MCF 10A (cell line): Measurements from ENCODE around the gene TBRG4. TPM values are rescaled to one million over a fixed set of nuclear protein-coding genes. Genes with fewer than 3 reads are reported as not detected.

Experiments
- BruUV-seq: library from RNA; stranded (reverse); fragments of 400-500 nt; replicated peaks from 2 replicates; lab custom pipeline; 2021; lab: Mats Ljungman, UMichigan
- CTCF ChIA-PET: fragments of 300-600 bp; sonication (Branson Sonifier 250); formaldehyde crosslinking; extraction: SDS; loops from one replicate; lab custom pipeline; 2021; ENCODE audit warnings: antibody characterized with exemption, inconsistent platforms; lab: Yijun Ruan, JAX
- POLR2A ChIA-PET: fragments of 300-600, 350-650 bp; sonication (Branson Sonifier 250); formaldehyde crosslinking; extraction: SDS; loops from one replicate; lab custom pipeline; 2020; ENCODE audit warnings: antibody characterized with exemption, inconsistent platforms; lab: Yijun Ruan, JAX
- DNase-seq: peaks from one replicate; pipeline ENCODE4 v3.0.0-alpha.2; 2018; ENCODE audit not compliant: unreplicated experiment
- H3K27ac Mint-ChIP-seq: one replicate; pipeline ENCODE4 v1.8.0; 2022; ENCODE audit warnings: mild to moderate bottlenecking, low read depth, mixed read lengths; ENCODE audit not compliant: unreplicated experiment
- H3K27me3 Mint-ChIP-seq: one replicate; pipeline ENCODE4 v1.8.0; 2022; ENCODE audit warnings: mixed read lengths; ENCODE audit not compliant: insufficient read depth, unreplicated experiment
- H3K36me3 Mint-ChIP-seq: one replicate; pipeline ENCODE4 v1.8.0; 2022; ENCODE audit warnings: mild to moderate bottlenecking, moderate library complexity, mixed read lengths; ENCODE audit not compliant: insufficient read depth, unreplicated experiment
- H3K4me1 Mint-ChIP-seq: one replicate; pipeline ENCODE4 v1.8.0; 2022; ENCODE audit warnings: mixed read lengths; ENCODE audit not compliant: insufficient read depth, unreplicated experiment
- H3K4me3 Mint-ChIP-seq: one replicate; pipeline ENCODE4 v1.8.0; 2022; ENCODE audit warnings: mild to moderate bottlenecking, moderate library complexity, mixed read lengths; ENCODE audit not compliant: unreplicated experiment
- H3K9me3 Mint-ChIP-seq: one replicate; pipeline ENCODE4 v1.8.0; 2022; ENCODE audit warnings: mixed read lengths; ENCODE audit not compliant: unreplicated experiment
- intact Hi-C: fragments of 100-400 bp; cut with micrococcal nuclease; formaldehyde crosslinking; loops from 2 replicates; pipeline ENCODE4 v1.14.1; 2022
- total RNA-seq: library from RNA; stranded (reverse); gene quantifications from 2 replicates; pipeline ENCODE4 v1.2.3, GENCODE V29; 2022
- TF ChIP-seq, protein P1 (sequence below): fragments of 200-600 bp; IDR thresholded peaks from one replicate; pipeline ENCODE4 v1.8.0; 2022; ENCODE audit warnings: antibody characterized with exemption, mild to moderate bottlenecking; ENCODE audit not compliant: unreplicated experiment

The TBRG4 gene
- total RNA-seq, 1 experiment from 2014 or later: 85.7 TPM

- CTCF ChIA-PET: interaction anchor here (0.5 kb wide), 1 partner anchor 254 kb away, joined by 3 read pairs; no protein-coding TSS in a partner anchor
- Mint-ChIP-seq H3K4me1 (peaks cover 5% of the 10 kb centered on the region), H3K27me3 (no peaks in the 10 kb centered on the region), H3K4me3 (no peak overlapping the region), H3K27ac (no peak overlapping the region), H3K9me3 (no peaks in the 10 kb centered on the region), H3K36me3 (no peaks in the 10 kb centered on the region)
- DNase-seq: no peak
- POLR2A ChIA-PET: interaction anchor here (0.6 kb wide), 1 partner anchor 8 kb away, joined by 3 read pairs; no protein-coding TSS in a partner anchor
- no TSS peak for BruUV-seq
- intact Hi-C loops: no loop called here
- TF ChIP-seq, protein P1, sequence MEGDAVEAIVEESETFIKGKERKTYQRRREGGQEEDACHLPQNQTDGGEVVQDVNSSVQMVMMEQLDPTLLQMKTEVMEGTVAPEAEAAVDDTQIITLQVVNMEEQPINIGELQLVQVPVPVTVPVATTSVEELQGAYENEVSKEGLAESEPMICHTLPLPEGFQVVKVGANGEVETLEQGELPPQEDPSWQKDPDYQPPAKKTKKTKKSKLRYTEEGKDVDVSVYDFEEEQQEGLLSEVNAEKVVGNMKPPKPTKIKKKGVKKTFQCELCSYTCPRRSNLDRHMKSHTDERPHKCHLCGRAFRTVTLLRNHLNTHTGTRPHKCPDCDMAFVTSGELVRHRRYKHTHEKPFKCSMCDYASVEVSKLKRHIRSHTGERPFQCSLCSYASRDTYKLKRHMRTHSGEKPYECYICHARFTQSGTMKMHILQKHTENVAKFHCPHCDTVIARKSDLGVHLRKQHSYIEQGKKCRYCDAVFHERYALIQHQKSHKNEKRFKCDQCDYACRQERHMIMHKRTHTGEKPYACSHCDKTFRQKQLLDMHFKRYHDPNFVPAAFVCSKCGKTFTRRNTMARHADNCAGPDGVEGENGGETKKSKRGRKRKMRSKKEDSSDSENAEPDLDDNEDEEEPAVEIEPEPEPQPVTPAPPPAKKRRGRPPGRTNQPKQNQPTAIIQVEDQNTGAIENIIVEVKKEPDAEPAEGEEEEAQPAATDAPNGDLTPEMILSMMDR: no peak
Measured at GRCh38 chr7:45082031-45082830, 29.3 kb downstream of the TBRG4 start.

DNA sequence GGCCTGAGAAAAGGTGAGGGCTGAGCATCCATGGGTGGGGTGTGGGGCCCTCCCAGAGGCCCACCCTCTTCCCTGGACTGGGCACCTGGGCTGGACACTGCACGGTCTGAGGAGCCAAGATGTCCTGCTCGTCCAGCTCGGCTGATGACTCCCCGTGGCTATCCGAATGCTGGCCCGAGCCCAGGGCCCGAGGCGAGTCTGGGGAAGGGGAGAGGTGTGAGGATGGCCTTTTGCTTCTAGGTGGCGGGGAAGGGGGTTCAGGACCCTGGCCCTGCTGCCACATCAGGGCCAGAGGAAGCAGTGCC lies 29.9 kb downstream of the TBRG4 start:
- intact Hi-C loops: no loop called here
- H3K36me3 Mint-ChIP-seq: peaks cover under 1% of the 10 kb centered on the region

DNA sequence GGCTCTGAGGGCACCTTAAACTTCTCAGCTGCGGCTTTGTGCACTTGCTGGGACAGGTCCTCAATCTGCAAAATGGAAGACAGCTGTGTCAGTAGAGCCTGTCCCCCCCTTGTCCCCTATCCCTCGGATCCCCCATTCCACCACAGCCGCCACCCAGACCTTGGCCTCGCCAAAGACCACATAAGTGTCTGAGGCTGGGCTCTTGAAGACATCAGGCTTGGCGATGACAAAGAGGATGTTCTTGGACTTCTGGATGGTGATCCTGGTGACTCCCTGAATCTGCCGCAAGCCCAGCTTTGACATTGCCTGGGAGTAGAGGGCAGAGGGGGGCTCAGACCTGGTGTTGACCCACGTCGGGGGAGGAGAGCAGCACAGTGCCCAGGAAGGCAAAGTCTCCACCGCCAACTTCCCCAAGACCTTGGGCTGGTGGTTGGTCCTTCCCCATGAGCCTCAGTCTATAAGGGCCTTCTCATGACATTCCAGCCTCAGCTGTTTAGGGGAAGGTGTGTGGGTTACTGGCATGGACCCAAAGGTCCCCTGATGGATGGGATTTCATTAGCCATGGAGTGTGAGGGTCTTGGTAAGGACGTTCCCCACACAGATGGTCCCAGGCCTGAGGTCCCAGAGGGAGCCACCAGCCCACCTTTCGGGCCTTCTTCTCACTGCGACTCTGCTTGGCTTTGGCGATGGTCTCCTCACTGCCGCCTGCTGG lies 30.4 kb downstream of the TBRG4 start:
- POLR2A ChIA-PET: interaction anchor here (0.6 kb wide), 1 partner anchor 7 kb away, joined by 3 read pairs; no protein-coding TSS in a partner anchor
- TF ChIP-seq, protein P1: no peak
- H3K36me3 Mint-ChIP-seq: peaks cover 5% of the 10 kb centered on the region
- H3K4me1 Mint-ChIP-seq: peaks cover 5% of the 10 kb centered on the region
- DNase-seq: no peak
- no peak overlapping the region for H3K27ac Mint-ChIP-seq
- intact Hi-C loops: no loop called here
- no TSS peak for BruUV-seq
- no peaks in the 10 kb centered on the region for H3K27me3 Mint-ChIP-seq
- H3K9me3 Mint-ChIP-seq: no peaks in the 10 kb centered on the region
- CTCF ChIA-PET: interaction anchor here (0.7 kb wide), 1 partner anchor 1195 kb away, joined by 4 read pairs; no protein-coding TSS in a partner anchor
- no peak overlapping the region for H3K4me3 Mint-ChIP-seq

More for the DNA sequence above, 29.9 kb downstream of the TBRG4 start:
- ChIA-PET CTCF (interaction anchor here (0.7 kb wide), 1 partner anchor 1196 kb away, joined by 4 read pairs; no protein-coding TSS in a partner anchor), POLR2A (interaction anchor here (0.6 kb wide), 1 partner anchor 8 kb away, joined by 3 read pairs; no protein-coding TSS in a partner anchor)
- no TSS peak for BruUV-seq
- no peak for DNase-seq
- Mint-ChIP-seq H3K27me3 (no peaks in the 10 kb centered on the region), H3K4me3 (no peak overlapping the region), H3K27ac (no peak overlapping the region), H3K9me3 (no peaks in the 10 kb centered on the region), H3K4me1 (peaks cover 5% of the 10 kb centered on the region)
- TF ChIP-seq, protein P1: no peak
